HUES6 (cell line): ENCODE results near the gene DQX1.
"Not testable (repeated sequence)": the region's sequence is repeated elsewhere in the genome, so short reads cannot be mapped to it uniquely, and the experiment has no call there.

ENCODE experiments used
- H3K27ac ChIP-seq: 2 replicates; pipeline ENCODE4 v1.7.0; 2013; ENCODE audit warnings: low read depth, mild to moderate bottlenecking, low read length, inconsistent platforms
- H3K27me3 ChIP-seq: 2 replicates; pipeline ENCODE4 v1.6.1; 2013; ENCODE audit warnings: low read length; ENCODE audit not compliant: control insufficient read depth, insufficient read depth
- H3K36me3 ChIP-seq: 2 replicates; pipeline ENCODE4 v1.6.1; 2013; ENCODE audit warnings: low read length; ENCODE audit not compliant: control insufficient read depth, insufficient read depth
- H3K4me1 ChIP-seq: 2 replicates; pipeline ENCODE4 v1.6.1; 2013; ENCODE audit warnings: low read length; ENCODE audit not compliant: control insufficient read depth, insufficient read depth
- H3K4me3 ChIP-seq: 2 replicates; pipeline ENCODE4 v1.5.1; 2013; ENCODE audit warnings: low read depth, low read length
- H3K9ac ChIP-seq: one replicate; pipeline ENCODE4 v1.6.1; 2013; ENCODE audit warnings: mild to moderate bottlenecking, low read length
- H3K9me3 ChIP-seq: 2 replicates; pipeline ENCODE4 v1.6.1; 2013; ENCODE audit warnings: low read depth, low read length; ENCODE audit not compliant: control insufficient read depth, insufficient read depth

The DQX1 gene

DNA sequence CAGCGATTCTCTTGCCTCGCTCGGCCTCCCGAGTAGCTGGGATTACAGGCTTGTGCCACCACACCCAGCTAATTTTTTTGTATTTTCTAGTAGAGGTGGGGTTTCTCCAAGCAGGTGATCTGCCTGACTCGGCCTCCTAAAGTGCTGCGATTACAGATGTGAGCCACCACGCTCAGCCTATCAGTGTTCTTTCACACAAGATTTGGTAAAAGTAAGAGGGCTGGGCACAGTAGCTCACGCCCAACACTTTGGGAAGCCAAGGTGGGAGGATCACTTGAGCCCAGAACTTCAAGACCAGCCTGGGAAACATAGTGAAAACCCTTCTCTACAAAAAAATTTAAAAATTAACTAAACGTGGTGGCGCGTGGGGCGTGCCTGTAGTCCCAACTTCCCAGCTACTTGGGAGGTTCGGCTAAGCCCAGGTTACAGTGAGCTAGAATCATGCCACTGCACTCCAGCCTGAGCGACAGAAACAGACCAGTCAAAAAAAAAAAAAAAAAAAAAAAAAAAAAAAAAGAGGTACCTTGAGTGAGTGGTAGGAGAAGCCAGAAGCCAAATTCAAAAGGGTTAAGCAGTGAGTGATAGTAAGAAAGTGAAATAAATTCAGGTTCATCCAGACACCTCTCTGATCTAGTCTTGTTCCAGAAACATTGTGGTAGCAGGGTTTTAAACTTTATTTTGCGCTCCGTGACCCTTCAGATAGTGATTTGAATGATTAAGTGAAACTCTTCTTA is 54.5 kb downstream of the DQX1 start:
- H3K36me3 ChIP-seq, result peaks cover 15% of the 10 kb centered on the region
- H3K27ac ChIP-seq, result no peak overlapping the region
- H3K9ac ChIP-seq, result peak overlapping the region; percentile 89
- H3K4me1 ChIP-seq, result no peaks in the 10 kb centered on the region
- H3K27me3 ChIP-seq, result no peaks in the 10 kb centered on the region
- H3K4me3 ChIP-seq, result peak overlapping the region; percentile 86
- H3K9me3 ChIP-seq, result no peaks in the 10 kb centered on the region

DNA sequence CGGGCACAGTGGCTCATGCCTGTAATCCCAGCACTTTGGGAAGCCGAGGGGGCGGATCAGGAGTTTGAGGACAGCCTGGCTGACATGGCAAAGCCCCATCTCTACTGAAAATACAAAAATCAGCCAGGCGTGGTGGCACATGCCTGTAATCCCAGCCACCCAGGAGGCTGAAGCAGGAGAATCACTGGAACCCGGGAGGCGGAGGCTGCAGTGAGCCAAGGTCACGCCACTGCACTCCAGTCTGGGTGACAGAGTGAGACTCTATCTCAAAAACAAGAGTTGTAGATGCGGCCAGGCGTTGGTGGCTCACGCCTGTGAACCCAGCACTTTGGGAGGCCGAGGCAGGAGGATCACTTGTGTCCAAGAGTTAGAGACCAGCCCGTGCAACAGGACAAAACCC is 55.3 kb downstream of the DQX1 start:
- H3K4me3 ChIP-seq, H3K27ac ChIP-seq, H3K9me3 ChIP-seq, H3K4me1 ChIP-seq, H3K27me3 ChIP-seq, H3K9ac ChIP-seq: not testable (repeated sequence)
- peaks cover 15% of the 10 kb centered on the region for H3K36me3 ChIP-seq
